Stimulated activated CD4-positive, alpha-beta T cell treated with anti-CD3 and anti-CD28 coated beads, Interleukin-1b, Interleukin-23, amount 100 ng/mL, for 1 hour (primary cell): ENCODE data around the gene NBPF1.
"Not testable (repeated sequence)": the region's sequence is repeated elsewhere in the genome, so short reads cannot be mapped to it uniquely, and the experiment has no call there.

Source experiments
- DNase-seq, 2 donors: peaks; one replicate each; pipeline ENCODE4 v3.0.0-alpha.2; 2020; ENCODE audit warnings: low read depth in 2 of 2

The NBPF1 gene

GRCh38 chr1:16605532-16606505 lies 7.5 kb downstream of the NBPF1 start:
- no peak for DNase-seq

GRCh38 chr1:16605213-16605525 lies 8.2 kb downstream of the NBPF1 start:
- no peak for DNase-seq

- not testable (repeated sequence) for DNase-seq
Measured at GRCh38 chr1:16604514-16605212, 8.7 kb downstream of the NBPF1 start.

GRCh38 chr1:16603623-16604022 lies 9.7 kb downstream of the NBPF1 start:
- not testable (repeated sequence) for DNase-seq

GRCh38 chr1:16602336-16603011 lies 10.9 kb downstream of the NBPF1 start:
- not testable (repeated sequence) for DNase-seq

- not testable (repeated sequence) for DNase-seq
Measured at GRCh38 chr1:16600855-16601786, 12.2 kb downstream of the NBPF1 start.

GRCh38 chr1:16599326-16599725 lies 14.0 kb downstream of the NBPF1 start:
- not testable (repeated sequence) for DNase-seq

- DNase-seq, result not testable (repeated sequence)
Measured at GRCh38 chr1:16595216-16595615, 18.1 kb downstream of the NBPF1 start.

GRCh38 chr1:16591845-16592244 lies 21.5 kb downstream of the NBPF1 start:
- not testable (repeated sequence) for DNase-seq

- not testable (repeated sequence) for DNase-seq
Measured at GRCh38 chr1:16588081-16588480, 25.3 kb downstream of the NBPF1 start.

GRCh38 chr1:16587639-16588038 lies 25.7 kb downstream of the NBPF1 start:
- not testable (repeated sequence) for DNase-seq

GRCh38 chr1:16565324-16565723 lies 48.0 kb downstream of the NBPF1 start:
- DNase-seq, result not testable (repeated sequence)

- not testable (repeated sequence) for DNase-seq
Measured at GRCh38 chr1:16561035-16561434, 52.3 kb downstream of the NBPF1 start.

- DNase-seq, result not testable (repeated sequence)
Measured at GRCh38 chr1:16560498-16560897, 52.9 kb downstream of the NBPF1 start.

- not testable (repeated sequence) for DNase-seq
Measured at GRCh38 chr1:16559688-16560087, 53.7 kb downstream of the NBPF1 start.

- not testable (repeated sequence) for DNase-seq
Measured at GRCh38 chr1:16557034-16557433, 56.3 kb downstream of the NBPF1 start.

- DNase-seq, result not testable (repeated sequence)
Measured at GRCh38 chr1:16553244-16553643, 60.1 kb downstream of the NBPF1 start.

- not testable (repeated sequence) for DNase-seq
Measured at GRCh38 chr1:16550212-16550918, 63.0 kb downstream of the NBPF1 start.

GRCh38 chr1:16549545-16549944 lies 63.8 kb downstream of the NBPF1 start:
- not testable (repeated sequence) for DNase-seq

- not testable (repeated sequence) for DNase-seq
Measured at GRCh38 chr1:16547502-16548241, 65.7 kb downstream of the NBPF1 start.
